Measurements from ENCODE around the gene KRT72. TPM values are rescaled to one million over a fixed set of nuclear protein-coding genes. Genes with fewer than 3 reads are reported as not detected.

Gene KRT72
- total RNA-seq, 1 experiment from 2014 or later, result not detected

- BruUV-seq (replicated peaks), result no TSS peak
- no peak overlapping the region for H3K4me3 ChIP-seq (ENCODE audit: low read length)
- POLR2A ChIA-PET (ENCODE audit: unreplicated experiment), result interaction anchor here (0.6 kb wide), 2 partner anchors 212 to 500 kb away, joined by 3 to 9 read pairs; no protein-coding TSS in a partner anchor
- ATAC-seq (no peak), DNase-seq (no peak)
- no peak overlapping the region for H3K4me2 ChIP-seq (ENCODE audit: low read length)
- H3K79me2 ChIP-seq (ENCODE audit: low read length), result no peaks in the 10 kb centered on the region
- intact Hi-C loops (cut with micrococcal nuclease), result loop anchor here (10.0 kb wide), 1 partner anchor 404 kb away; no protein-coding TSS in a partner anchor
- H4K20me1 ChIP-seq (ENCODE audit: low read length), result no peaks in the 10 kb centered on the region
- H3K9ac ChIP-seq (ENCODE audit: low read length), result no peak overlapping the region
- no peaks in the 10 kb centered on the region for H3K27me3 ChIP-seq (ENCODE audit: low read length)
- H3K9me2 ChIP-seq (replicated peaks; ENCODE audit: low read length), result no peaks in the 10 kb centered on the region
- H3K36me3 ChIP-seq (ENCODE audit: low read depth, low read length), result no peaks in the 10 kb centered on the region
- no peak overlapping the region for H2AFZ ChIP-seq (ENCODE audit: low read length)
- peaks cover 8% of the 10 kb centered on the region; the same call in 1 of the 2 replicates for H3K4me1 ChIP-seq (ENCODE audit: insufficient read depth, low read length)
- no peaks in the 10 kb centered on the region for H3K9me3 ChIP-seq (ENCODE audit: low read length)
- no peak overlapping the region for H3K27ac ChIP-seq (ENCODE audit: low read length)
- CTCF ChIA-PET, result interaction anchor here (0.6 to 1.2 kb wide), 2 partner anchors 73 to 285 kb away, joined by 4 to 8 read pairs; no protein-coding TSS in a partner anchor
- no peak for TF ChIP-seq EZH2 (IDR thresholded peaks at IDR 0.05; ENCODE audit: low read length, unreplicated experiment)
- TF ChIP-seq CTCF (conservative IDR thresholded peaks at IDR 0.05; ENCODE audit: low read depth, low read length), result no peak
- TF ChIP-seq EZH2phosphoT487 (IDR thresholded peaks at IDR 0.05; ENCODE audit: borderline replicate concordance, low read length), result no peak
- H3F3A ChIP-seq (ENCODE audit: low read length, unreplicated experiment), result no peaks in the 10 kb centered on the region
These were observed 20.8 kb downstream of the KRT72 start for GRCh38 chr12:52580496-52580895.

- H3K9me2 ChIP-seq (replicated peaks; ENCODE audit: low read length), result no peaks in the 10 kb centered on the region
- no peaks in the 10 kb centered on the region for H3K79me2 ChIP-seq (ENCODE audit: low read length)
- no peak overlapping the region for H3K27ac ChIP-seq (ENCODE audit: low read length)
- intact Hi-C loops (cut with micrococcal nuclease), result loop anchor here (10.0 kb wide), 1 partner anchor 405 kb away; no protein-coding TSS in a partner anchor
- BruUV-seq (replicated peaks), result no TSS peak
- ATAC-seq, result no peak
- no peak for DNase-seq
- no peaks in the 10 kb centered on the region for H3K27me3 ChIP-seq (ENCODE audit: low read length)
- H4K20me1 ChIP-seq (ENCODE audit: low read length), result no peaks in the 10 kb centered on the region
- H3K4me1 ChIP-seq (ENCODE audit: insufficient read depth, low read length), result peaks cover 8% of the 10 kb centered on the region; the same call in 1 of the 2 replicates
- H3K4me2 ChIP-seq (ENCODE audit: low read length), result no peak overlapping the region
- CTCF ChIA-PET, result interaction anchor here (0.6 to 1.2 kb wide), 3 partner anchors 73 to 286 kb away, joined by 4 to 8 read pairs (median 4); no protein-coding TSS in a partner anchor
- no peak overlapping the region for H3K9ac ChIP-seq (ENCODE audit: low read length)
- no peaks in the 10 kb centered on the region for H3K36me3 ChIP-seq (ENCODE audit: low read depth, low read length)
- no peaks in the 10 kb centered on the region for H3K9me3 ChIP-seq (ENCODE audit: low read length)
- TF ChIP-seq EZH2 (IDR thresholded peaks at IDR 0.05; ENCODE audit: low read length, unreplicated experiment), result no peak
- no peak for TF ChIP-seq EZH2phosphoT487 (IDR thresholded peaks at IDR 0.05; ENCODE audit: borderline replicate concordance, low read length)
- no peak for TF ChIP-seq CTCF (conservative IDR thresholded peaks at IDR 0.05; ENCODE audit: low read depth, low read length)
- no peak overlapping the region for H3K4me3 ChIP-seq (ENCODE audit: low read length)
- no peak overlapping the region for H2AFZ ChIP-seq (ENCODE audit: low read length)
- H3F3A ChIP-seq (ENCODE audit: low read length, unreplicated experiment), result no peaks in the 10 kb centered on the region
- POLR2A ChIA-PET (ENCODE audit: unreplicated experiment), result interaction anchor here (0.6 kb wide), 3 partner anchors 212 to 501 kb away, joined by 3 to 9 read pairs (median 5); no protein-coding TSS in a partner anchor
These were observed 21.5 kb downstream of the KRT72 start for GRCh38 chr12:52579468-52580465.
